Mesenchymal stem cell (in vitro differentiated cells and primary cell): ENCODE data around the gene CYSRT1.

Experiments
- DNase-seq: peaks from one replicate; pipeline ENCODE4 v3.0.0-alpha.2; 2013
- H2AFZ ChIP-seq: one replicate; pipeline ENCODE4 v1.6.1; 2013; ENCODE audit warnings: low read depth, mild to moderate bottlenecking, control low read depth, inconsistent platforms, low read length, moderate library complexity
- H2AK5ac ChIP-seq: 2 replicates; pipeline ENCODE4 v1.6.1; 2013; ENCODE audit warnings: low read length, moderate library complexity, mild to moderate bottlenecking, inconsistent platforms; ENCODE audit not compliant: severe bottlenecking
- H2BK120ac ChIP-seq: one replicate; pipeline ENCODE4 v1.6.1; 2013; ENCODE audit warnings: low read depth, mild to moderate bottlenecking, inconsistent platforms, low read length, moderate library complexity
- H2BK12ac ChIP-seq, 2 experiments: one replicate each; pipeline ENCODE4 v1.6.1; 2013; ENCODE audit warnings: inconsistent platforms in 2 of 2, low read length in 2 of 2, mild to moderate bottlenecking in 2 of 2, moderate library complexity in 2 of 2, control low read depth in 1 of 2
- H2BK15ac ChIP-seq: one replicate; pipeline ENCODE4 v1.6.1; 2013; ENCODE audit warnings: mild to moderate bottlenecking, low read depth, inconsistent platforms; ENCODE audit not compliant: poor library complexity, severe bottlenecking
- H2BK5ac ChIP-seq: 2 replicates; pipeline ENCODE4 v1.6.1; 2013; ENCODE audit warnings: low read depth, mild to moderate bottlenecking, low read length, control low read depth, inconsistent platforms; ENCODE audit not compliant: poor library complexity, severe bottlenecking
- H3K14ac ChIP-seq, 2 experiments: one replicate each; pipeline ENCODE4 v1.6.1; 2013; ENCODE audit warnings: inconsistent platforms in 2 of 2, low read length in 2 of 2, control low read depth in 1 of 2, mild to moderate bottlenecking in 1 of 2, moderate library complexity in 1 of 2
- H3K18ac ChIP-seq, 2 experiments: one replicate each; pipeline ENCODE4 v1.6.1; 2013; ENCODE audit warnings: inconsistent platforms in 2 of 2, low read length in 2 of 2, control low read depth in 1 of 2, low read depth in 1 of 2, mild to moderate bottlenecking in 1 of 2
- H3K23ac ChIP-seq, 2 experiments: one replicate each; pipeline ENCODE4 v1.6.1; 2013; ENCODE audit warnings: inconsistent platforms in 2 of 2, low read length in 2 of 2, mild to moderate bottlenecking in 2 of 2, moderate library complexity in 2 of 2, control low read depth in 1 of 2
- H3K27ac ChIP-seq: 2 replicates; pipeline ENCODE4 v1.5.1; 2013; ENCODE audit warnings: mild to moderate bottlenecking, moderate library complexity, low read length, control low read depth, inconsistent platforms; ENCODE audit not compliant: poor library complexity, severe bottlenecking
- H3K27me3 ChIP-seq, 2 experiments: 2 replicates each; pipeline versions ENCODE4 v1.6.1 to v1.7.0; 2013; ENCODE audit warnings: low read length in 2 of 2, mild to moderate bottlenecking in 2 of 2, moderate library complexity in 2 of 2, control low read depth in 1 of 2, inconsistent platforms in 1 of 2; ENCODE audit not compliant: control insufficient read depth in 1 of 2, insufficient read depth in 1 of 2
- H3K36me3 ChIP-seq, 2 experiments: 2 replicates each; pipeline versions ENCODE4 v1.6.1 to v1.7.0; 2013; ENCODE audit warnings: low read length in 2 of 2, control low read depth in 1 of 2, inconsistent platforms in 1 of 2, low read depth in 1 of 2, mild to moderate bottlenecking in 1 of 2; ENCODE audit not compliant: insufficient read depth in 2 of 2, control insufficient read depth in 1 of 2
- H3K4ac ChIP-seq, 2 experiments: one replicate each; pipeline ENCODE4 v1.6.1; 2013; ENCODE audit warnings: inconsistent platforms in 2 of 2, low read length in 2 of 2, mild to moderate bottlenecking in 2 of 2, moderate library complexity in 2 of 2, control low read depth in 1 of 2, low read depth in 1 of 2
- H3K4me1 ChIP-seq: 2 replicates; pipeline ENCODE4 v1.6.1; 2013; ENCODE audit warnings: low read depth, low read length, control low read depth; ENCODE audit not compliant: control insufficient read depth, insufficient read depth
- H3K4me2 ChIP-seq: 2 replicates; pipeline ENCODE4 v1.6.1; 2013; ENCODE audit warnings: low read length, mild to moderate bottlenecking, inconsistent platforms; ENCODE audit not compliant: poor library complexity, severe bottlenecking
- H3K4me3 ChIP-seq, 2 experiments: 2 replicates each; pipeline versions ENCODE4 v1.5.1 to v1.7.0; 2013; ENCODE audit warnings: low read length in 2 of 2, mild to moderate bottlenecking in 2 of 2, control low read depth in 1 of 2, low read depth in 1 of 2; ENCODE audit not compliant: insufficient read depth in 1 of 2
- H3K79me1 ChIP-seq: replicated peaks from 2 replicates; pipeline ENCODE4 v1.6.1; 2013; ENCODE audit warnings: mild to moderate bottlenecking, control low read depth, low read length, inconsistent platforms; ENCODE audit not compliant: poor library complexity, severe bottlenecking
- H3K9ac ChIP-seq: 2 replicates; pipeline ENCODE4 v1.7.0; 2013; ENCODE audit warnings: mild to moderate bottlenecking, low read length, moderate library complexity
- H3K9me3 ChIP-seq: 2 replicates; pipeline ENCODE4 v1.7.0; 2013; ENCODE audit warnings: mild to moderate bottlenecking, low read length; ENCODE audit not compliant: control insufficient read depth
- H4K8ac ChIP-seq: one replicate; pipeline ENCODE4 v1.6.1; 2013; ENCODE audit warnings: inconsistent platforms, mild to moderate bottlenecking, low read length, moderate library complexity
- H4K91ac ChIP-seq: one replicate; pipeline ENCODE4 v1.6.1; 2013; ENCODE audit warnings: mild to moderate bottlenecking, low read length, inconsistent platforms
- WGBS: methylation state at CpG from one replicate; pipeline ENCODE4 v1.1.7; 2013; ENCODE audit warnings: mixed read lengths; 5-methylcytosine and 5-hydroxymethylcytosine counted together

CYSRT1 gene

DNA sequence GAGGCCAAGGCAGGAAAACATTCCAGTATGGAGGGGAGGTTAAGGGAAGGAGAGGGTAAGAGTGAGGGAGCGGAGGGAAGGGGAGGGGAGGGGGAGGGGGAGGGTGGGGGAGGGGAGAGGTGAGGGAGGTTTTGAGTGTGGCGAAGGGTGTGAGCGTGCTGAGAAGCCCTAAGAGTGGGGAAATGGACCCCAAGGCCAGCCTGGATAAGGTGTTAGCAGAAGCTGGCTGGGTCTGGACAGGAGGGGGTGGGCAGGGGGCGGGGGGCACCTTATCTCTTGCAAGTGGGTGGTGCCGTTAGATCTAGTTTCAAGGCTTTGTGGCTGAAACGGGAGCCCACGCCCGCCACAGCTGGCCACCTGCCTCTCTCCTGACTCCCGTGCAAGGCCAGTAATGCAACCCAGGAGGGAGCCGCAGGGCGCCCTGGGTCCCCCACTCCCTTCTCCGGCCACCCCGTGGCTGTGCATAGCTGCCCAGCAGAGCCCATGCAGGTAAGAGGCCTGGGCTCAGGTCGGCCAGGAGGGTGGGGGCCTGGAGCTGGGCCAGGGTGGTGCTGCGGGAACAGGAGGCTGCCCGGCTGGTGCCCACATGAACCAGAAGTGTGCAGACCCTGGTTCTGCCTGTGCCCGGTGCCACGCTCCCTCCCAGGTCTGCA is 3.0 kb downstream of the CYSRT1 start:
- no peak overlapping the region for H3K4me2 ChIP-seq

GRCh38 chr9:137228506-137228967 is 3.6 kb downstream of the CYSRT1 start:
- Histone ChIP-seq H3K4me3 (no peak overlapping the region), H2AK5ac (no peak overlapping the region), H2AFZ (no peak overlapping the region), H2BK120ac (no peak overlapping the region), H3K9ac (no peak overlapping the region), H3K14ac (no peak overlapping the region), H3K9me3 (no peaks in the 10 kb centered on the region), H4K8ac (no peak overlapping the region), H3K27ac (no peak overlapping the region), H3K18ac (no peak overlapping the region), H4K91ac (no peak overlapping the region), H3K23ac (no peak overlapping the region), H3K4me2 (no peak overlapping the region), H2BK12ac (no peak overlapping the region), H2BK15ac (no peak overlapping the region), H3K4me1 (peaks cover 22% of the 10 kb centered on the region), H3K27me3 (peaks cover 0 to 54% of the 10 kb centered on the region in 2 experiments), H3K36me3 (peaks cover 0 to 4% of the 10 kb centered on the region in 2 experiments), H3K4ac (no peak overlapping the region), H2BK5ac (no peak overlapping the region), H3K79me1 (no peaks in the 10 kb centered on the region)
- 89% methylated on average over 29 of the region's 29 CpGs for WGBS
- DNase-seq: no peak

More for the DNA sequence above, 3.0 kb downstream of the CYSRT1 start:
- no peak overlapping the region for H2BK5ac ChIP-seq
- H3K23ac ChIP-seq: no peak overlapping the region
- no peak for DNase-seq
- H3K27me3 ChIP-seq: peaks cover 0 to 49% of the 10 kb centered on the region in 2 experiments
- H2BK120ac ChIP-seq: no peak overlapping the region
- no peak overlapping the region for H3K27ac ChIP-seq
- H4K8ac ChIP-seq: no peak overlapping the region
- no peak overlapping the region for H2BK15ac ChIP-seq
- no peak overlapping the region for H3K14ac ChIP-seq
- H3K79me1 ChIP-seq: no peaks in the 10 kb centered on the region
- no peaks in the 10 kb centered on the region for H3K9me3 ChIP-seq
- H4K91ac ChIP-seq: no peak overlapping the region
- WGBS: 71% methylated on average over 16 of the region's 18 CpGs
- no peak overlapping the region for H3K18ac ChIP-seq
- no peak overlapping the region for H2AK5ac ChIP-seq
- no peak overlapping the region for H2BK12ac ChIP-seq
- no peak overlapping the region for H3K4me3 ChIP-seq
- H2AFZ ChIP-seq: no peak overlapping the region
- H3K9ac ChIP-seq: no peak overlapping the region
- no peak overlapping the region for H3K4ac ChIP-seq
- peaks cover 0 to 4% of the 10 kb centered on the region in 2 experiments for H3K36me3 ChIP-seq
- peaks cover 24% of the 10 kb centered on the region for H3K4me1 ChIP-seq

GRCh38 chr9:137228968-137229896 is 4.3 kb downstream of the CYSRT1 start:
- H3K27me3 ChIP-seq: peaks cover 0 to 57% of the 10 kb centered on the region in 2 experiments
- WGBS: 84% methylated on average over 27 of the region's 27 CpGs
- peaks cover 19% of the 10 kb centered on the region for H3K4me1 ChIP-seq

More at GRCh38 chr9:137228968-137229896, 4.3 kb downstream of the CYSRT1 start:
- no peak overlapping the region for H2BK15ac ChIP-seq
- peak overlapping the region; percentile 9 for H4K8ac ChIP-seq
- peaks cover 0 to 6% of the 10 kb centered on the region in 2 experiments for H3K36me3 ChIP-seq
- H3K9ac ChIP-seq: no peak overlapping the region
- no peak overlapping the region for H2AK5ac ChIP-seq
- no peak overlapping the region for H3K4ac ChIP-seq
- H2BK12ac ChIP-seq: no peak overlapping the region
- no peak overlapping the region for H2AFZ ChIP-seq
- H3K18ac ChIP-seq: no peak overlapping the region
- H3K23ac ChIP-seq: no peak overlapping the region
- no peak overlapping the region for H3K14ac ChIP-seq
- no peak overlapping the region for H3K4me2 ChIP-seq
- no peak overlapping the region for H2BK120ac ChIP-seq
- no peak for DNase-seq
- no peaks in the 10 kb centered on the region for H3K79me1 ChIP-seq
- H4K91ac ChIP-seq: peak overlapping the region; percentile 8
- no peaks in the 10 kb centered on the region for H3K9me3 ChIP-seq
- H3K4me3 ChIP-seq: no peak overlapping the region
- no peak overlapping the region for H3K27ac ChIP-seq
- no peak overlapping the region for H2BK5ac ChIP-seq
